ENCODE results near the gene RICTOR. TPM values are rescaled to one million over a fixed set of nuclear protein-coding genes. Genes with fewer than 3 reads are reported as not detected.

The RICTOR gene
- total RNA-seq, 1 experiment from 2014 or later, result 25.7 TPM

- intact Hi-C loops (cut with micrococcal nuclease; ENCODE audit: unreplicated experiment), result no loop called here
- no peak overlapping the region for H3K27ac Mint-ChIP-seq (ENCODE audit: unreplicated experiment)
- Histone ChIP-seq H3K4me1 (no peaks in the 10 kb centered on the region), H3K27me3 (replicated peaks; ENCODE audit: control insufficient read depth, insufficient read depth, low read length) (no peaks in the 10 kb centered on the region), H3K9me3 (no peaks in the 10 kb centered on the region), H3K4me3 (ENCODE audit: low read depth, low read length) (no peak overlapping the region), H3K36me3 (ENCODE audit: control insufficient read depth, insufficient read depth, low read length) (no peaks in the 10 kb centered on the region)
- no peaks in the 10 kb centered on the region for H3K4me1 Mint-ChIP-seq (ENCODE audit: low read depth, unreplicated experiment)
- no TSS peak for BruUV-seq (replicated peaks)
- H3K36me3 Mint-ChIP-seq (ENCODE audit: insufficient read depth, unreplicated experiment), result peaks cover 5% of the 10 kb centered on the region
- ChIA-PET POLR2A (no interaction called here), CTCF (no interaction called here)
- no peaks in the 10 kb centered on the region for H3K27me3 Mint-ChIP-seq (ENCODE audit: insufficient read depth, unreplicated experiment)
- no peak overlapping the region for H3K4me3 Mint-ChIP-seq (ENCODE audit: unreplicated experiment)
- no peaks in the 10 kb centered on the region for H3K9me3 Mint-ChIP-seq (ENCODE audit: unreplicated experiment)
- TF ChIP-seq CTCF (IDR thresholded peaks at IDR 0.05; ENCODE audit: insufficient read depth in 1 of 2, low read depth in 1 of 2, low read length in 1 of 2, severe bottlenecking in 1 of 2, unreplicated experiment in 1 of 2), result no peak
- DNase-seq, result no peak
These were observed 94.7 kb downstream of the RICTOR start for GRCh38 chr5:38979535-38979934.

DNA sequence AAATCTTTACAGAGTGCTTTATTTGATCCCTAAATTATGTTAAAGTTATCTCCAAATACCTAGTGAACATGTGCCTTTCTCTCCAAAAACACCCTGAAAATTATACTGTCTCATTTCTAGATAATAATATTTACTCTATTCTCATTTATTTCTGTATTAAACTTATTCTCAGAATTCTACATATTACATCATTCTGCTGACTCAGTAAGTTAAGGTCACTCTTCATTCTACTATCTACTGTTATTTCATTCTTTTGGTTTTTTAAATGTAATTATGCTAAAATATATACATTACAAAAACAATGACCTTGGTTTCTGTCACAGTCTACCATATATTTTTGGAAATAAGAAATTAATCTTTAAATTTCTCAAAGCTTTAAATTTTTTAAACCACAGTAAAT is 96.2 kb downstream of the RICTOR start:
- BruUV-seq (replicated peaks), result no TSS peak
- Mint-ChIP-seq H3K36me3 (ENCODE audit: insufficient read depth, unreplicated experiment) (peaks cover 5% of the 10 kb centered on the region), H3K9me3 (ENCODE audit: unreplicated experiment) (no peaks in the 10 kb centered on the region), H3K4me3 (ENCODE audit: unreplicated experiment) (no peak overlapping the region), H3K27ac (ENCODE audit: unreplicated experiment) (no peak overlapping the region), H3K27me3 (ENCODE audit: insufficient read depth, unreplicated experiment) (no peaks in the 10 kb centered on the region), H3K4me1 (ENCODE audit: low read depth, unreplicated experiment) (no peaks in the 10 kb centered on the region)
- TF ChIP-seq CTCF (IDR thresholded peaks at IDR 0.05; ENCODE audit: insufficient read depth in 1 of 2, low read depth in 1 of 2, low read length in 1 of 2, severe bottlenecking in 1 of 2, unreplicated experiment in 1 of 2), result no peak
- H3K4me3 ChIP-seq (ENCODE audit: low read depth, low read length), result no peak overlapping the region
- CTCF ChIA-PET, result no interaction called here
- intact Hi-C loops (cut with micrococcal nuclease; ENCODE audit: unreplicated experiment), result no loop called here
- POLR2A ChIA-PET, result interaction anchor here (0.6 kb wide), 1 partner anchor 95 kb away, joined by 3 read pairs; no protein-coding TSS in a partner anchor
- no peaks in the 10 kb centered on the region for H3K4me1 ChIP-seq
- H3K9me3 ChIP-seq, result no peaks in the 10 kb centered on the region
- H3K36me3 ChIP-seq (ENCODE audit: control insufficient read depth, insufficient read depth, low read length), result no peaks in the 10 kb centered on the region
- H3K27me3 ChIP-seq (replicated peaks; ENCODE audit: control insufficient read depth, insufficient read depth, low read length), result no peaks in the 10 kb centered on the region
- no peak for DNase-seq

- ChIA-PET CTCF (no interaction called here), POLR2A (no interaction called here)
- no peaks in the 10 kb centered on the region for H3K4me1 ChIP-seq
- no peaks in the 10 kb centered on the region for H3K27me3 ChIP-seq (replicated peaks; ENCODE audit: control insufficient read depth, insufficient read depth, low read length)
- Mint-ChIP-seq H3K36me3 (ENCODE audit: insufficient read depth, unreplicated experiment) (peaks cover 11% of the 10 kb centered on the region), H3K4me1 (ENCODE audit: low read depth, unreplicated experiment) (no peaks in the 10 kb centered on the region), H3K27me3 (ENCODE audit: insufficient read depth, unreplicated experiment) (no peaks in the 10 kb centered on the region), H3K4me3 (ENCODE audit: unreplicated experiment) (no peak overlapping the region), H3K27ac (ENCODE audit: unreplicated experiment) (no peak overlapping the region), H3K9me3 (ENCODE audit: unreplicated experiment) (no peaks in the 10 kb centered on the region)
- no peaks in the 10 kb centered on the region for H3K9me3 ChIP-seq
- BruUV-seq (replicated peaks), result no TSS peak
- no peak overlapping the region for H3K4me3 ChIP-seq (ENCODE audit: low read depth, low read length)
- DNase-seq, result peak in 1 of 2 experiments; percentile 15
- TF ChIP-seq CTCF (IDR thresholded peaks at IDR 0.05; ENCODE audit: insufficient read depth in 1 of 2, low read depth in 1 of 2, low read length in 1 of 2, severe bottlenecking in 1 of 2, unreplicated experiment in 1 of 2), result no peak
- intact Hi-C loops (cut with micrococcal nuclease; ENCODE audit: unreplicated experiment), result no loop called here
- H3K36me3 ChIP-seq (ENCODE audit: control insufficient read depth, insufficient read depth, low read length), result no peaks in the 10 kb centered on the region
These were observed 105.5 kb downstream of the RICTOR start for GRCh38 chr5:38968665-38969064.

Measured in Caco-2 (cell line).